ENCODE measurements around the gene CORO1A. TPM values are rescaled to one million over a fixed set of nuclear protein-coding genes. Genes with fewer than 3 reads are reported as not detected.
"Not testable (repeated sequence)": the region's sequence is repeated elsewhere in the genome, so short reads cannot be mapped to it uniquely, and the experiment has no call there.

The CORO1A gene
- polyA plus RNA-seq, 1 donor from 2014 or later, result 106 TPM

DNA sequence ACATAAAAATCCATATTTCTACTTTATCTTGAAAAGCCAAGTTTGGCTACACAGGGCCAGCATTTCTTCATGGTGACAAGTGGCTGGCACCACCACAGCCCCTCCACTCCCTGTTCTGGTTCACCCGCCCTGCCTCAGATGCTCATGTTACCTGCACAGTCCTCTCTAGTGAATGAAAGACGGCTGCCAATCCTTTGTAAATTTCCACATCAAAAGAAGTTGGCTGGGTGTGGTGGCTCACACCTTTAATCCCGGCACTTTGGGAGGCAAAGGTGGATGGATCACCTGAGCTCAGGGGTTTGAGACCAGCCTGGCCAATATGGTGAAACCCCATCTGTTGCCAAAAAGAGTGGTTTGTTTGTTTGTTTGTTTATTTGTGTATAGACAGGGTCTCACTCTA is 19.9 kb upstream of the CORO1A start:
- no peak overlapping the region for H3K4me2 ChIP-seq (ENCODE audit: low read length)
- H3K9ac ChIP-seq (ENCODE audit: low read length), result no peak overlapping the region
- no peaks in the 10 kb centered on the region for H3K9me3 ChIP-seq (ENCODE audit: low read length)
- no peaks in the 10 kb centered on the region for H3K9me2 ChIP-seq (ENCODE audit: insufficient read depth, low read length)
- no peaks in the 10 kb centered on the region for H3F3A ChIP-seq (ENCODE audit: insufficient read depth, low read length, poor library complexity, severe bottlenecking)
- H2AFZ ChIP-seq (ENCODE audit: low read depth, low read length), result no peak overlapping the region
- H4K20me1 ChIP-seq (ENCODE audit: insufficient read depth), result no peaks in the 10 kb centered on the region
- no peak overlapping the region for H3K4me3 ChIP-seq (ENCODE audit: low read length)
- TF ChIP-seq EP300 (conservative IDR thresholded peaks at IDR 0.05; ENCODE audit: poor library complexity, severe bottlenecking), result no peak
- TF ChIP-seq SMC3 (conservative IDR thresholded peaks at IDR 0.05; ENCODE audit: poor library complexity), result no peak
- TF ChIP-seq, protein P1, sequence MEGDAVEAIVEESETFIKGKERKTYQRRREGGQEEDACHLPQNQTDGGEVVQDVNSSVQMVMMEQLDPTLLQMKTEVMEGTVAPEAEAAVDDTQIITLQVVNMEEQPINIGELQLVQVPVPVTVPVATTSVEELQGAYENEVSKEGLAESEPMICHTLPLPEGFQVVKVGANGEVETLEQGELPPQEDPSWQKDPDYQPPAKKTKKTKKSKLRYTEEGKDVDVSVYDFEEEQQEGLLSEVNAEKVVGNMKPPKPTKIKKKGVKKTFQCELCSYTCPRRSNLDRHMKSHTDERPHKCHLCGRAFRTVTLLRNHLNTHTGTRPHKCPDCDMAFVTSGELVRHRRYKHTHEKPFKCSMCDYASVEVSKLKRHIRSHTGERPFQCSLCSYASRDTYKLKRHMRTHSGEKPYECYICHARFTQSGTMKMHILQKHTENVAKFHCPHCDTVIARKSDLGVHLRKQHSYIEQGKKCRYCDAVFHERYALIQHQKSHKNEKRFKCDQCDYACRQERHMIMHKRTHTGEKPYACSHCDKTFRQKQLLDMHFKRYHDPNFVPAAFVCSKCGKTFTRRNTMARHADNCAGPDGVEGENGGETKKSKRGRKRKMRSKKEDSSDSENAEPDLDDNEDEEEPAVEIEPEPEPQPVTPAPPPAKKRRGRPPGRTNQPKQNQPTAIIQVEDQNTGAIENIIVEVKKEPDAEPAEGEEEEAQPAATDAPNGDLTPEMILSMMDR (IDR thresholded peaks at IDR 0.05; ENCODE audit: poor library complexity, severe bottlenecking), result no peak
- no peak for TF ChIP-seq MXI1 (conservative IDR thresholded peaks at IDR 0.05; ENCODE audit: poor library complexity, severe bottlenecking)
- TF ChIP-seq EZH2 (IDR thresholded peaks at IDR 0.05; ENCODE audit: borderline replicate concordance, insufficient read depth, low read length, poor library complexity, severe bottlenecking), result no peak
- TF ChIP-seq TAF1 (IDR thresholded peaks at IDR 0.05; ENCODE audit: low read depth), result no peak
- no peak for TF ChIP-seq POLR2AphosphoS5 (IDR thresholded peaks at IDR 0.05)
- TF ChIP-seq RAD21 (conservative IDR thresholded peaks at IDR 0.05), result no peak
- TF ChIP-seq, protein P2, sequence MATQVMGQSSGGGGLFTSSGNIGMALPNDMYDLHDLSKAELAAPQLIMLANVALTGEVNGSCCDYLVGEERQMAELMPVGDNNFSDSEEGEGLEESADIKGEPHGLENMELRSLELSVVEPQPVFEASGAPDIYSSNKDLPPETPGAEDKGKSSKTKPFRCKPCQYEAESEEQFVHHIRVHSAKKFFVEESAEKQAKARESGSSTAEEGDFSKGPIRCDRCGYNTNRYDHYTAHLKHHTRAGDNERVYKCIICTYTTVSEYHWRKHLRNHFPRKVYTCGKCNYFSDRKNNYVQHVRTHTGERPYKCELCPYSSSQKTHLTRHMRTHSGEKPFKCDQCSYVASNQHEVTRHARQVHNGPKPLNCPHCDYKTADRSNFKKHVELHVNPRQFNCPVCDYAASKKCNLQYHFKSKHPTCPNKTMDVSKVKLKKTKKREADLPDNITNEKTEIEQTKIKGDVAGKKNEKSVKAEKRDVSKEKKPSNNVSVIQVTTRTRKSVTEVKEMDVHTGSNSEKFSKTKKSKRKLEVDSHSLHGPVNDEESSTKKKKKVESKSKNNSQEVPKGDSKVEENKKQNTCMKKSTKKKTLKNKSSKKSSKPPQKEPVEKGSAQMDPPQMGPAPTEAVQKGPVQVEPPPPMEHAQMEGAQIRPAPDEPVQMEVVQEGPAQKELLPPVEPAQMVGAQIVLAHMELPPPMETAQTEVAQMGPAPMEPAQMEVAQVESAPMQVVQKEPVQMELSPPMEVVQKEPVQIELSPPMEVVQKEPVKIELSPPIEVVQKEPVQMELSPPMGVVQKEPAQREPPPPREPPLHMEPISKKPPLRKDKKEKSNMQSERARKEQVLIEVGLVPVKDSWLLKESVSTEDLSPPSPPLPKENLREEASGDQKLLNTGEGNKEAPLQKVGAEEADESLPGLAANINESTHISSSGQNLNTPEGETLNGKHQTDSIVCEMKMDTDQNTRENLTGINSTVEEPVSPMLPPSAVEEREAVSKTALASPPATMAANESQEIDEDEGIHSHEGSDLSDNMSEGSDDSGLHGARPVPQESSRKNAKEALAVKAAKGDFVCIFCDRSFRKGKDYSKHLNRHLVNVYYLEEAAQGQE (IDR thresholded peaks at IDR 0.05; ENCODE audit: borderline replicate concordance), result no peak
- no peaks in the 10 kb centered on the region for H3K27me3 ChIP-seq (ENCODE audit: insufficient read depth, low read depth, low read length)
- no peak overlapping the region for H3K27ac ChIP-seq (ENCODE audit: low read length)
- H3K79me2 ChIP-seq (replicated peaks; ENCODE audit: insufficient read depth, low read length), result no peaks in the 10 kb centered on the region
- H3K36me3 ChIP-seq (ENCODE audit: insufficient read depth, low read length), result no peaks in the 10 kb centered on the region

DNA sequence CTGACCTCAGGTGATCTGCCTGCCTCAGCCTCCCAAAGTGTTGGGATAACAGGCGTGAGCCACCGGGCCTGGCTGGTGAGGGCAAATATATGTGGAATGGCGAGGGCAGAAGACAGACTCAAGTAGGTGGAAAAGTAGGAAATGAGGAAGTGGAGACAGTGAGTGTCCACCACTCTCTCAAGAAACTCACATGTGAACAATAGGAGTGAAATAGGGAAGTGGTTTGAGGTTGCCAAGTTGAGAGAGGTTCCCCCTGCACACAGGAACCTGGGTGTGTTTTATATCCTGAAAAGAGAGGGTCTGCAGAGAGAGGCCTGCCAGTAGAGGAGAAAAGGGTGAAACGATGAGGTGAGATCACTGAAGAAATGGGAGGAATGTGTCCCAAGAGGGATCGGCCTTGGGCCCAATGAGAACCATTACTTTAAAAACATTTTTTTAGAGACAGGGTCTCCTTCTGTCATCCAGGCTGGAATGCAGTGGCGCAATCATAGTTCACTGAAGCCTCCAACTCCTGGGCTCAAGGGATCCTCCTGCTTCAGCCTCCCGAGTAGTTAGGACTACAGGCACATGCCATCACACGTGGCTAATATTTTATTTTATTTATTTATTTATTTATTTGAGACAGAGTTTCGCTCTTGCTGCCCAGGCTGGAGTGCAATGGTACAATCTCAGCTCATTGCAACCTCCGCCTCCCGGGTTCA is 17.1 kb upstream of the CORO1A start:
- Histone ChIP-seq H2AFZ (ENCODE audit: low read depth, low read length) (no peak overlapping the region), H3K4me3 (ENCODE audit: low read length) (no peak overlapping the region), H3K9me2 (ENCODE audit: insufficient read depth, low read length) (no peaks in the 10 kb centered on the region), H3K9ac (ENCODE audit: low read length) (no peak overlapping the region), H3K27me3 (ENCODE audit: insufficient read depth, low read depth, low read length) (no peaks in the 10 kb centered on the region), H3K27ac (ENCODE audit: low read length) (no peak overlapping the region), H3F3A (ENCODE audit: insufficient read depth, low read length, poor library complexity, severe bottlenecking) (no peaks in the 10 kb centered on the region), H3K4me2 (ENCODE audit: low read length) (no peak overlapping the region), H3K9me3 (ENCODE audit: low read length) (no peaks in the 10 kb centered on the region), H3K36me3 (ENCODE audit: insufficient read depth, low read length) (no peaks in the 10 kb centered on the region), H4K20me1 (ENCODE audit: insufficient read depth) (no peaks in the 10 kb centered on the region), H3K79me2 (replicated peaks; ENCODE audit: insufficient read depth, low read length) (no peaks in the 10 kb centered on the region)
- TF ChIP-seq EZH2 (IDR thresholded peaks at IDR 0.05; ENCODE audit: borderline replicate concordance, insufficient read depth, low read length, poor library complexity, severe bottlenecking) (no peak), EP300 (conservative IDR thresholded peaks at IDR 0.05; ENCODE audit: poor library complexity, severe bottlenecking) (no peak), MXI1 (conservative IDR thresholded peaks at IDR 0.05; ENCODE audit: poor library complexity, severe bottlenecking) (no peak)
- TF ChIP-seq, protein P2 (IDR thresholded peaks at IDR 0.05; ENCODE audit: borderline replicate concordance), result no peak
- TF ChIP-seq, protein P1 (IDR thresholded peaks at IDR 0.05; ENCODE audit: poor library complexity, severe bottlenecking), result no peak

DNA sequence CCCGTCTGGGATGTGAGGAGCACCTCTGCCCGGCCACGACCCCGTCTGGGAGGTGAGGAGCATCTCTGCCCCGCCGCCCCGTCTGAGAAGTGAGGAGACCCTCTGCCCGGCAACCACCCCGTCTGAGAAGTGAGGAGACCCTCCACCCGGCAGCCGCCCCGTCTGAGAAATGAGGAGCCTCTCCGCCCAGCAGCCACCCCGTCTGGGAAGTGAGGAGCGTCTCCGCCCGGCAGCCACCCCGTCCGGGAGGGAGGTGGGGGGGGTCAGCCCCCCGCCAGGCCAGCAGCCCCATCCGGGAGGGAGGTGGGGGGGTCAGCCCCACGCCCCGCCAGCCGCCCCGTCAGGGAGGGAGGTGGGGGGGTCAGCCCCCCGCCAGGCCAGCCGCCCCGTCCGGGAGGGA is 14.7 kb upstream of the CORO1A start:
- H3K79me2 ChIP-seq (replicated peaks; ENCODE audit: insufficient read depth, low read length); H3K27ac ChIP-seq (ENCODE audit: low read length); H3K4me3 ChIP-seq (ENCODE audit: low read length); H3K9me3 ChIP-seq (ENCODE audit: low read length); H3K9ac ChIP-seq (ENCODE audit: low read length); H3F3A ChIP-seq (ENCODE audit: insufficient read depth, low read length, poor library complexity, severe bottlenecking); H4K20me1 ChIP-seq (ENCODE audit: insufficient read depth); H3K9me2 ChIP-seq (ENCODE audit: insufficient read depth, low read length); H2AFZ ChIP-seq (ENCODE audit: low read depth, low read length); H3K27me3 ChIP-seq (ENCODE audit: insufficient read depth, low read depth, low read length); H3K4me2 ChIP-seq (ENCODE audit: low read length); H3K36me3 ChIP-seq (ENCODE audit: insufficient read depth, low read length): not testable (repeated sequence)
